Smooth muscle cell (in vitro differentiated cells): ENCODE results near the gene CDH23. TPM values are rescaled to one million over a fixed set of nuclear protein-coding genes. Genes with fewer than 3 reads are reported as not detected.

Source experiments
- DNase-seq: peaks from one replicate; lab custom pipeline; 2025; ENCODE audit not compliant: unreplicated experiment; lab: John Stamatoyannopoulos, UW
- H2AFZ ChIP-seq: fragments of 200-600 bp; sonication (generic); 2 replicates; pipeline ENCODE4 v1.6.0; 2016; ENCODE audit warnings: antibody characterized with exemption, low read depth, mild to moderate bottlenecking
- H3F3A ChIP-seq: fragments of 200-600 bp; sonication (generic); 2 replicates; pipeline ENCODE4 v1.6.0; 2017; ENCODE audit warnings: antibody characterized with exemption, low read depth
- H3K27ac ChIP-seq: fragments of 200-600 bp; sonication (generic); 2 replicates; pipeline ENCODE4 v1.5.1; 2016; ENCODE audit warnings: low read depth, mild to moderate bottlenecking
- H3K27me3 ChIP-seq: fragments of 200-600 bp; sonication (generic); 2 replicates; pipeline ENCODE4 v1.6.1; 2016; ENCODE audit warnings: low read depth, mild to moderate bottlenecking
- H3K36me3 ChIP-seq: fragments of 200-600 bp; sonication (generic); 2 replicates; pipeline ENCODE4 v1.5.1; 2016; ENCODE audit warnings: low read depth
- H3K4me1 ChIP-seq: fragments of 200-600 bp; sonication (generic); 2 replicates; pipeline ENCODE4 v1.5.1; 2016; ENCODE audit warnings: low read depth
- H3K4me2 ChIP-seq: fragments of 200-600 bp; sonication (generic); 2 replicates; pipeline ENCODE4 v1.6.0; 2016; ENCODE audit warnings: mild to moderate bottlenecking
- H3K4me3 ChIP-seq: fragments of 200-600 bp; sonication (generic); 2 replicates; pipeline ENCODE4 v1.5.1; 2016; ENCODE audit warnings: mild to moderate bottlenecking
- H3K79me2 ChIP-seq: fragments of 200-600 bp; sonication (generic); 2 replicates; pipeline ENCODE4 v1.6.0; 2016; ENCODE audit warnings: low read depth, mild to moderate bottlenecking
- H3K9ac ChIP-seq: fragments of 200-600 bp; sonication (generic); 2 replicates; pipeline ENCODE4 v1.6.0; 2016; ENCODE audit warnings: low read depth
- H3K9me3 ChIP-seq: fragments of 200-600 bp; sonication (generic); replicated peaks from 2 replicates; pipeline ENCODE4 v1.5.1; 2016; ENCODE audit warnings: low read depth
- H4K20me1 ChIP-seq: fragments of 200-600 bp; sonication (generic); 2 replicates; pipeline ENCODE4 v1.6.0; 2016; ENCODE audit warnings: low read depth
- CTCF ChIP-seq: fragments of 200-600 bp; sonication (generic); IDR thresholded peaks from 2 replicates; pipeline ENCODE4 v1.5.1; 2017; ENCODE audit warnings: borderline replicate concordance, mild to moderate bottlenecking, antibody characterized with exemption; ENCODE audit not compliant: insufficient read depth, poor library complexity, severe bottlenecking
- WGBS: methylation state at CpG from one replicate; pipeline ENCODE4 v1.1.7; 2016; ENCODE audit warnings: low lambda C conversion rate; 5-methylcytosine and 5-hydroxymethylcytosine counted together
- polyA plus RNA-seq: library from polyadenylated mRNA; unstranded; fragments of >200 nt; fragmentation: Nextera tagmentation; extraction: Ambion mirVana; gene quantifications from 2 replicates; pipeline ENCODE4 v1.2.1, GENCODE V29; 2016
- total RNA-seq: library from RNA; depleted of rRNA; stranded (reverse); fragments of >200 nt; gene quantifications from 2 replicates; pipeline ENCODE4 v1.2.3, GENCODE V29; 2014

The CDH23 gene
- total and polyA plus RNA-seq, 2 experiments from 2014 or later = 0.99 to 2.5 TPM

GRCh38 chr10:71664585-71664984 is 267.9 kb downstream of the CDH23 start:
- 90% methylated on average over 2 of the region's 2 CpGs for WGBS

GRCh38 chr10:71665456-71665855 is 268.7 kb downstream of the CDH23 start:
- no peak overlapping the region for H2AFZ ChIP-seq
- peaks cover 12% of the 10 kb centered on the region for H3K4me1 ChIP-seq
- no peak overlapping the region for H3K27ac ChIP-seq
- H3K9ac ChIP-seq = no peak overlapping the region
- WGBS = 76% methylated on average over 9 of the region's 9 CpGs
- peaks cover 11% of the 10 kb centered on the region for H3K27me3 ChIP-seq
- H3K4me3 ChIP-seq = no peak overlapping the region
- no peak overlapping the region for H3K4me2 ChIP-seq
- no peaks in the 10 kb centered on the region for H3F3A ChIP-seq
- H3K79me2 ChIP-seq = no peaks in the 10 kb centered on the region
- H3K36me3 ChIP-seq = no peaks in the 10 kb centered on the region
- TF ChIP-seq CTCF = no peak
- no peak for DNase-seq
- H3K9me3 ChIP-seq = no peaks in the 10 kb centered on the region
- H4K20me1 ChIP-seq = no peaks in the 10 kb centered on the region

More at GRCh38 chr10:71664585-71664984, 267.9 kb downstream of the CDH23 start:
- no peak for DNase-seq
- no peak for TF ChIP-seq CTCF
- H3K9ac ChIP-seq = no peak overlapping the region
- no peaks in the 10 kb centered on the region for H3K9me3 ChIP-seq
- no peaks in the 10 kb centered on the region for H3K79me2 ChIP-seq
- no peak overlapping the region for H2AFZ ChIP-seq
- H3K27me3 ChIP-seq = peaks cover 12% of the 10 kb centered on the region
- H3F3A ChIP-seq = no peaks in the 10 kb centered on the region
- no peaks in the 10 kb centered on the region for H4K20me1 ChIP-seq
- no peak overlapping the region for H3K27ac ChIP-seq
- H3K4me3 ChIP-seq = no peak overlapping the region
- H3K4me2 ChIP-seq = no peak overlapping the region
- peaks cover 13% of the 10 kb centered on the region for H3K4me1 ChIP-seq
- no peaks in the 10 kb centered on the region for H3K36me3 ChIP-seq

- H3K4me3 ChIP-seq = no peak overlapping the region
- WGBS = 72% methylated on average over 18 of the region's 18 CpGs
- no peak overlapping the region for H3K9ac ChIP-seq
- H3F3A ChIP-seq = no peaks in the 10 kb centered on the region
- no peak for TF ChIP-seq CTCF
- H3K27ac ChIP-seq = no peak overlapping the region
- peaks cover 5% of the 10 kb centered on the region for H3K27me3 ChIP-seq
- no peaks in the 10 kb centered on the region for H4K20me1 ChIP-seq
- no peaks in the 10 kb centered on the region for H3K9me3 ChIP-seq
- no peak overlapping the region for H3K4me2 ChIP-seq
- no peaks in the 10 kb centered on the region for H3K36me3 ChIP-seq
- peaks cover 9% of the 10 kb centered on the region for H3K4me1 ChIP-seq
- no peaks in the 10 kb centered on the region for H3K79me2 ChIP-seq
- no peak overlapping the region for H2AFZ ChIP-seq
- DNase-seq = no peak
These were observed 270.1 kb downstream of the CDH23 start for GRCh38 chr10:71666639-71667386.

- H3K79me2 ChIP-seq = no peaks in the 10 kb centered on the region
- H3K9ac ChIP-seq = no peak overlapping the region
- 47% methylated on average over 5 of the region's 5 CpGs for WGBS
- no peaks in the 10 kb centered on the region for H3F3A ChIP-seq
- no peak overlapping the region for H3K27ac ChIP-seq
- no peak for TF ChIP-seq CTCF
- no peak for DNase-seq
- no peak overlapping the region for H2AFZ ChIP-seq
- no peaks in the 10 kb centered on the region for H3K36me3 ChIP-seq
- H3K4me1 ChIP-seq = peaks cover 9% of the 10 kb centered on the region
- peaks cover 5% of the 10 kb centered on the region for H3K27me3 ChIP-seq
- no peaks in the 10 kb centered on the region for H3K9me3 ChIP-seq
- H3K4me3 ChIP-seq = no peak overlapping the region
- H3K4me2 ChIP-seq = no peak overlapping the region
- no peaks in the 10 kb centered on the region for H4K20me1 ChIP-seq
These were observed 270.6 kb downstream of the CDH23 start for GRCh38 chr10:71667387-71667752.
